Measurements from ENCODE around the gene DMAP1. TPM values are rescaled to one million over a fixed set of nuclear protein-coding genes. Genes with fewer than 3 reads are reported as not detected.

The DMAP1 gene
- total RNA-seq, 2 donors from 2014 or later, result 49.1 to 53.8 TPM

GRCh38 chr1:44251486-44251885 lies 38.2 kb downstream of the DMAP1 start:
- Histone ChIP-seq H3K27me3 (ENCODE audit: control insufficient read depth, insufficient read depth, low read length, poor library complexity, severe bottlenecking) (no peaks in the 10 kb centered on the region), H3K9me3 (ENCODE audit: control insufficient read depth, low read length) (no peaks in the 10 kb centered on the region), H3K36me3 (ENCODE audit: control insufficient read depth, insufficient read depth, low read length) (peaks cover 6% of the 10 kb centered on the region), H3K9ac (ENCODE audit: extremely low read depth, low read length, poor library complexity, severe bottlenecking) (no peak overlapping the region), H3K4me1 (ENCODE audit: control insufficient read depth, insufficient read depth, low read length) (peaks cover 13% of the 10 kb centered on the region), H3K27ac (ENCODE audit: low read depth, low read length) (no peak overlapping the region), H3K4me3 (ENCODE audit: low read length) (no peak overlapping the region)
- no peak overlapping the region for H3K4me3 Mint-ChIP-seq
- peaks cover 15% of the 10 kb centered on the region for H3K4me1 Mint-ChIP-seq
- no peaks in the 10 kb centered on the region for H3K9me3 Mint-ChIP-seq
- no peaks in the 10 kb centered on the region for H3K27me3 Mint-ChIP-seq (ENCODE audit: insufficient read depth)
- TF ChIP-seq CTCF (conservative IDR thresholded peaks at IDR 0.05), result no peak
- 86 to 92% methylated on average over 1 of the region's 1 CpG for WGBS, 2 experiments (ENCODE audit: insufficient coverage in 1 of 2, insufficient read length in 1 of 2)
- no peak overlapping the region for H3K27ac Mint-ChIP-seq
- no peak for DNase-seq
- H3K36me3 Mint-ChIP-seq (ENCODE audit: low read depth), result peaks cover 23% of the 10 kb centered on the region

- Mint-ChIP-seq H3K4me3 (no peak overlapping the region), H3K4me1 (peaks cover 15% of the 10 kb centered on the region), H3K27ac (no peak overlapping the region), H3K27me3 (ENCODE audit: insufficient read depth) (no peaks in the 10 kb centered on the region), H3K9me3 (no peaks in the 10 kb centered on the region), H3K36me3 (ENCODE audit: low read depth) (peaks cover 18% of the 10 kb centered on the region)
- no peak overlapping the region for H3K4me3 ChIP-seq (ENCODE audit: low read length)
- 95 to 98% methylated on average over 15 to 23 of the region's 23 CpGs for WGBS, 2 experiments (ENCODE audit: insufficient coverage in 1 of 2, insufficient read length in 1 of 2)
- H3K27me3 ChIP-seq (ENCODE audit: control insufficient read depth, insufficient read depth, low read length, poor library complexity, severe bottlenecking), result no peaks in the 10 kb centered on the region
- peaks cover 15% of the 10 kb centered on the region for H3K4me1 ChIP-seq (ENCODE audit: control insufficient read depth, insufficient read depth, low read length)
- H3K9ac ChIP-seq (ENCODE audit: extremely low read depth, low read length, poor library complexity, severe bottlenecking), result no peak overlapping the region
- H3K36me3 ChIP-seq (ENCODE audit: control insufficient read depth, insufficient read depth, low read length), result peaks cover 5% of the 10 kb centered on the region
- H3K9me3 ChIP-seq (ENCODE audit: control insufficient read depth, low read length), result no peaks in the 10 kb centered on the region
- no peak for DNase-seq
- no peak overlapping the region for H3K27ac ChIP-seq (ENCODE audit: low read depth, low read length)
- no peak for TF ChIP-seq CTCF (conservative IDR thresholded peaks at IDR 0.05)
Measured at GRCh38 chr1:44251989-44252671, 38.9 kb downstream of the DMAP1 start.

- H3K27me3 ChIP-seq (ENCODE audit: control insufficient read depth, insufficient read depth, low read length, poor library complexity, severe bottlenecking), result no peaks in the 10 kb centered on the region
- Mint-ChIP-seq H3K36me3 (ENCODE audit: low read depth) (peaks cover 9% of the 10 kb centered on the region), H3K4me3 (no peak overlapping the region), H3K27ac (no peak overlapping the region), H3K27me3 (ENCODE audit: insufficient read depth) (no peaks in the 10 kb centered on the region), H3K4me1 (peaks cover 24% of the 10 kb centered on the region), H3K9me3 (no peaks in the 10 kb centered on the region)
- TF ChIP-seq CTCF (conservative IDR thresholded peaks at IDR 0.05), result no peak
- H3K4me3 ChIP-seq (ENCODE audit: low read length), result no peak overlapping the region
- H3K9ac ChIP-seq (ENCODE audit: extremely low read depth, low read length, poor library complexity, severe bottlenecking), result no peak overlapping the region
- H3K27ac ChIP-seq (ENCODE audit: low read depth, low read length), result no peak overlapping the region
- peaks cover 5% of the 10 kb centered on the region for H3K36me3 ChIP-seq (ENCODE audit: control insufficient read depth, insufficient read depth, low read length)
- DNase-seq, result no peak
- H3K4me1 ChIP-seq (ENCODE audit: control insufficient read depth, insufficient read depth, low read length), result peaks cover 25% of the 10 kb centered on the region
- 89 to 98% methylated on average over 4 of the region's 4 CpGs for WGBS, 2 experiments (ENCODE audit: insufficient coverage in 1 of 2, insufficient read length in 1 of 2)
- H3K9me3 ChIP-seq (ENCODE audit: control insufficient read depth, low read length), result no peaks in the 10 kb centered on the region
Measured at GRCh38 chr1:44254392-44254910, 41.2 kb downstream of the DMAP1 start.

Measured in endodermal cell (in vitro differentiated cells).